ENCODE measurements around the gene ATXN1.
"Not testable (repeated sequence)": the region's sequence is repeated elsewhere in the genome, so short reads cannot be mapped to it uniquely, and the experiment has no call there.

The ATXN1 gene

DNA sequence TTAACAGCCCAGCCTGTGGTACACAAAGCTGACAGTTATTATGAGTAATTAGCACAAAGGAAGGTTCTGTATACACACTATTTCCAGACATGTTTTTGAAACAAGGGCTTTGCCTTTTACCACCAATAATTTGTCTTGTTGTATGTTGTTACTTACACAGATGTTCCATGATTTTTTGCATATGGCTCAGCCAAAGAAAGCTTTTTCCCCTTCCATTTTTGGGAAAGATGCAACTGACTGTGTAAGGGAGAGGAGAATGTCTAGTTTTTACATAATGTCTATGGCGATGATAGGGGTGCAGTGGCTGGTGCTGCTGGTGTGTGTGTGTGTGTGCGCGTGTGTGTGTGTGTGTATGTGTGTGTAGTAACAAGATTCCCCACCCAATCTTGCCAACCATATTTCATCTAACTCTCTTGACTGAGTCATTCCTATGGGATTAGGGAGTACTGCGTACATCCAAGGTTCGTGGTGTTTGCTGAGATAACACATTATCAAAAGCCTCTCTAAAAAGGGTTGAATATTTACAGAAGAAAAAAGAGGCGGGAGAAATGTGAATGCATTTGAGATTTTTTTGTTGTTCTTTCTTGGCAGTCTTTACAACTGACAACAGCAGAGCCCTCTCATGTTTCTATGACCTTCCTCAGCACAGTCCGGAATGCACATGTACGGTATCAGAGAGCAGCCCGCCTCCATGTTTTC, 330.7 kb downstream of the ATXN1 start:
- DNase-seq: no peak

DNA sequence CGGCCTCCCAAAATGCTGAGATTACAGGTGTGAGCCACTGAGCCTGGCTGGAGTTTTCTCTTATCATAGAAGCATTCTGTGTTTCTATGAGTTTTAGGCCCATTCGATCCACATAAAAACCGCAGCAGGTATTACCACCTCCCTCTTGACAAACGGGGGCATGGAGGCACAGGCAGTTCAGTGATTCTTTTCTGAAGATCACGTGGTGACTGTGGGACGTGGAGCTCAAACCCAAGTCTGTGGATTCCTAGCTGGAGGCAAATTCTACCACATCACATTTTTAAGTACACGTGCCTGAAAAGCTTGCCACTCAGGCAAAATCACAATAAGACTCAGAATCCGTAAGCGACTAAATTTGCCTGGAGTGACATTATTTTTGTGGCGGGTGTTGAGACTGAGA, 331.6 kb downstream of the ATXN1 start:
- no peak for DNase-seq

DNA sequence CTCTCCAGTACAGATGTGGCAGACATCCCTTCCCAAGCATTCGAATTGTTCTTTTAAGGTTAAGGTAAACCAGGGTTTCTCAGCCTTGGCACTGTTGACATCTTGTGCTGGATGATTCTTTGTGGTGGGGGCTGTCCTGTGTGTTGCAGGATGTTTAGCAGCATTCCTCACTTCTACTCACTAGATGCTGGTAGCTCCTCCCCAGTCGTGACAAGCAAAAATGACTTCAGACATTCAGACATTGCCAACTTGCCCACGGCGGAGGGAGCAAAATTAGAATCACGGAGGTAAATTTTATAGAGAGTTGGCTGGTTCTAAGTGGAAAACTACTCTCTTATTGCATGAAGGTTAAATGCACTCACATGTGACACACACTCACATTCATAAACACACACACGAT, 334.1 kb downstream of the ATXN1 start:
- no peak for DNase-seq

DNA sequence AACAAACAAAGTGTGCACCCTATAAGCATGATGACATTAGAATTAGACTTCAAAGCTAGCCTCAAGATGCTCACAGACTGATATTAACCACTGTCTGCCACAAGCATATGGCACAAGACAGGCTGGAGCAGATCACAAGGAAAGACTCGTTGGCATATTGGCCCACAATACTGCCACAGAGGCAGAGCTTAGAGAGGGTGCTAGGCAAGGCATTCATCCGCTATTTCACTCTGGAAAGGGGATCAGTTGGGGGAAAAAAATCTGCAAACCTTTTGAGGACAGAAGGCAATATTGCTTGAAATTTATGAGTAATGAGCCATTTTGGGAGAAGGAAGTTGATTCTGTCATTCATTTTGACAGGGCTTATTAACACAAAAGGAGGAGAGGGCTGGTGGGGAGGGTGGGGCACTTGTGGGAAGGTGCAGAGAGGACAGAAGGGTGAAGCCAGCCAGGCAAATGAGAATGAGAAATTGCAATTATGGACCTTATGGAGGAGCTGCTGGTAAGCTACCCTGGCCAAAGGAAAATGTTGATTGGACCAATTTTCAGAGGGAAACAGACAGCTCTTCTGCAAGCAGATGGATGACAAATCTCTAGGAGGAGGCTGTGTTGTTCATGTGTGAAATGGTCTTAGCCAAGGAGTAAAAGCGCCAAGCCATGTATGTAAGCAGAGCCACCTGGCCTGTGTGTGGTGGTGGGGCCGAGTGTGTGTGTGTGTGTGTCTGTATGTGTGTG, 335.2 kb downstream of the ATXN1 start:
- DNase-seq: no peak

DNA sequence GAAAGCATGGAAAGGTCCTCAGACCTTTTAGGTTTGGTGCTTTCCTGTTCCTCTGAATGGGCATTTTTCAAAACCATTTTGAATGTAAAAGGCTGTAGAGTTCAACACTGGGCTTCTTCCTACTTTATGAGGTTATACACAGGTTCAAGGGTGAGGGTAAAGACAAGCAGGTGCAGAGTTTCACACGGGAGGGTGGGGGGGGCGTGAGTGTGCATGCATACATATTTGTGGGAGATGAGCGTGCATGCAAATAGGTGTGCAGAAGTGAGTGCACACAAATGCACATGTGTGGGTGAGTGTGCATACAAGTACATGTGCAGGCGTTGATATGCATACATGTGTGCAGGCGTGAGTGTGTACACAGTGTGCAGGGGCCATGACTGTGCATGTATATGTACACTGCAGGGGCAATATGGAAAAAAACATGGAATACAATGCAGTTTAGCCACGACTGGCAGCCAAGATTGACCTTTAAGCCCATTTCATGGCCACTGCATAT, 339.7 kb downstream of the ATXN1 start:
- peak; percentile 46 for DNase-seq

DNA sequence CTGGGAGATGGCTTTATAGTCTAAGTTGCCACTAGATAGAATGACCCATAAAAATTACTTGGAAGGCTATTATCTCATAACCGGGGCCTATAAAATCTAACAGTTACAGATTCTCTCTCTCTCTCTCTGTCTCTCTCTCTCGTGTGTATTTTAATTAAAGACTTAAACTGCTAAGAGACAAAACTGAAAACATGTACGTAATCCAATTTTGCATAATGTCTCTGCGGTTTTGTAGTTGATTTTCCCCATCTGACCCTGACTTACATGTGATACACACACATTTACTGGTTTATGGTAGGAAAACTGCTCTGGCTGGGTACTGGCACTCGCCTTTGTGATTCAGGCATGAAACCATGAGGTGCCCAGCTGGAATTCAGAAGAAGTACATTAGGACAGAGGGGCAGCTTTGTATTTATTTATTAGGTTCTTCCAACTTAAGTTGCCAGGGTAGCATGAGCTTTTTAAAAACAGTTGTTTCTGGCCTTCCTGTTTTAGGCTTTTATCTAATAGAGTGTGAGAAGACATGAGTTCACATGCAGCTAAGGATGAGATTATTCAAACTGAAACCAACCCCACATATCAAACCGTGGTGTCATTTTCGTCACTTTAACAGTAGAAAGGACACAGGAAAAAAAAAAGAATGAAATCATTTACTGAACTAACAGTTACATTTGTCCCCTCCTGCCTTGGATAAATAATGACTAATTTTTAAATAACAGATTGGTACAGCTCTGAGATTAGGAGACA, 340.4 kb downstream of the ATXN1 start:
- DNase-seq: peak; percentile 93

DNA sequence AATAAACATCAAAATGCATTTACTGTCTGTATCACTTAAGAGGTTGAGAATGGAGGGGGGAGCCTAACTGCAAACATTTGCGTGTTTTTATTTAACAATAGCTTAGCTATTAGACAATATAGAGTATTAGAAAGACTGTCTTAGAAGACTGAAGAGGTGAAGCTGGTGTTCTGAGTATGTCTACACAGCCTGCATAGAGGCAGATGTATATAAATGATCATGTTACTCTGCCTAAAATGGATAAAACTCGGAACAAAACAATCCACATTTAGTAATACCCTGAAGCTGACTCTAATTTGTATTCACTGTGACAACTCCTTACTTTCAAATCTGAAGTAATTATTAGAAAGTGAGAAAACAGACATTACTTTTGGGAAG, 340.9 kb downstream of the ATXN1 start:
- no peak for DNase-seq

DNA sequence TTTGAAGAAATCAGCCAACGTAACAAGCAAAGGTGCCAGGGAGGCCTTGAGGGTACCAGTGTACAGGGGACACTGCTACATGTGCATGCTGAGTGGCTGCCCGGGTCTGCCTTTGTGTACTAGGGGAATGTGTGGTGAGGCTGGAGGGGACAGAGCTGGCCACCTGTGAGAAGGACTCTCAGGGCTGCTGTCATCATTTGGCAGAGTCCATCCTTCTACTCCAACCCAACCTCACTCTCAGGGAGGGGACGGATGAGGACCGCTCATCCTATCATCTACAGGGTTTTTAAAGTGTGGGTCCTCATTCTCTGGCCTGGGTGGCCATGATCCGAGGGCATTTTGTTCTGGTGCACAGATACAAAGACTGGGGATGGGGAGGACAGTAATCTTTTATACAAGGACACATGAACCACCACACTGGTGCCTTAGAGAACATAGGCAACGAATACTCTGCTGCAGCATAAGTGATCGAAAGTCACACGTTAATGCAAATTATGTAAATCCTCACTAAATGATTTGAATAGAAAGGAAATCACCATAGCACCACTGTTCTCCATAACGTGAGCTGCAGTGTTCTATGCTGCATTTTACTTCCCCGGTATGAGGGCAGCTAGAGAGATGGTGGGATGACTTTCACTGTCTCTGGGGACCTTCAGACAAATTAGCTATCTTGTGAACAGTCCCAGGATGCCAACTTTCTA, 341.5 kb downstream of the ATXN1 start:
- peak; percentile 97 for DNase-seq

DNA sequence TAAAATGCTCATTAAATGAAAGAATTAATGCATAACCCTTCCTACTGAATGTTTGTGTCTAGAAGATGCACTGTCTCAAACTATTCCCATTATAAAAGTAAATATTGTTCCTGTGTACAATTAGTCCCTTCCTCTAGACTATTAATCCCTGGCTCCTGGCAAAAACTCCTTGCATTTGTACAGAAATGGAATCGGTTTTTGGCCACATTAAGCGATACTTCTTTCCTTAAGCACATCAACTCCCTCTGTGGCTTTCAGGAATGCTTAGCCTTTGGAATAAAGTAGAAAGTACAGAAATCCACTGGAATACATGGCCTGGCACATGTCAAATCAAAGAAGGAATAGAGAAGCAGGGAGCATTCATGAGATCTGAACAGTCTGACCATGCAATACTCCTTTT, 343.1 kb downstream of the ATXN1 start:
- no peak for DNase-seq

DNA sequence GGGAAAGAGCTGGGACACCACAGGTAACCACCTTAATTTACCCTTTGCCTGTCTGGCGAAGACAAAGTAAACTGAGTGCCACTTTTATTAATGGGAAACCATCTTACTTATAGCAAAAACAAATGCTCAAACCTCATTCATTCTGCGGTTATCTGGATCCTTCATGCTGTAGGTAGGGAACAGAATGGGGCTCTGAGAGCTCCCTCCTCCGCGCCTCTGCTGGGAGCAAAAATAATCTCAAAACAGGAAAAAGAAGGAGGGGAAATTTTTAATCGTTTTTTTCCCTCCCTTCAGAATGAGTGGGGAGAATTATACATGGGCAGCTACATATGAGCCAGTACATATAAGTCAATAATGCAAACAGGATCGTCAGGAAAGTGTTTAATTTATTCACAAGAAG, 345.6 kb downstream of the ATXN1 start:
- DNase-seq: no peak

DNA sequence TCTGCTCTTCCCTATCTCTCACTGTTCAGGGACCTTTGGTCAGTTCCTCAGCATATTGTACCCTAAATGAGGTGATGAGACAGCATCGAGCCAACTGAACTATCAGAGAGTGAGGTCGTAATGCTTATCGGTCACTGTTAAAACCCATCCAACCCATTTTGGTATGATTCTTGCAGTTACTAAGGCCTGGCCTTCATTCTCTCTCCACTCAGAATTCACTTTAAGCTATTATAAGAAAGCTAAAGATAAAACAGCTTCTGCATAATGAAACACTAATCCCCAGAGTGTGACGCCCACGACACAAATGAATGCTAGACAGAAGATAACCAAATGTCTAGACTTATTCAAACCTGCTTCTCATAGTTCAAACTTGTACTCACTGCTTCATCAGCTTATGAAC, 347.1 kb downstream of the ATXN1 start:
- DNase-seq: no peak

DNA sequence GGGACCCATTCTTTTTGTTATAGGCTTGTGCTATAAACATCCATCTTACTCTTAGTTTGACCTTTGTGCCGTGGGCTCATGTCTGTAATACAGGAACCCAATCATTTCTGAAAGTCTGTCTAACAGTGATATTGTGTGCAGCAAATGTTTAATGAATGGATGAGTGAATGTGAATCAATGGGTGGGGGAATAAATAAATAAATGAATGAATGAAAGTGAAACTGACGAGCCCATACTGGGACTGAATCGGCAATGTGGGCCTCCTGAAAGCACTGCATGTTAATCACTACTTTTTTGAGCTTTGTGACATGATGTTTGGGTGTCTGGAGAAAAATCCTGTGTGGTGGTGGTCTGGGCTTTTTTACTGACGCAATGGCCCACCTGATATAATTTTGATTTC, 347.9 kb downstream of the ATXN1 start:
- DNase-seq: no peak

DNA sequence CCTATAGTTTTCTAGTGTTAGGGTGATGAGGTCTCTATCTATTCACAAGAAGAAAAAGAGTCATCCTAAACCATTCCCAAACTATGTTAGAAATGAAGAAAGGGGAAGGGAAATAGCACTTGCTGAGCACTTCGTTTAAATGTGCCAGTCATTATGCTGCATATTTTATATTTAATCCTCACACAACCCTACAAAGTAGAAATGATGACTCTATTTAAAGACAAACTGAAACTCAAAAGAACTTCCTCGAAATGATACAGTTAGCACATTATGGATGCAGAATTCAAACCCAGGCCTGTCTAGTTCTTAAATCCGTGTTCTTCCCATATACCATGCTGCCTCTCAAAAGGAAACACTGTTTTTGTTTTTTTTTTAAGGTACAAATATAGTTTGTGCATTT, 348.3 kb downstream of the ATXN1 start:
- DNase-seq: no peak

DNA sequence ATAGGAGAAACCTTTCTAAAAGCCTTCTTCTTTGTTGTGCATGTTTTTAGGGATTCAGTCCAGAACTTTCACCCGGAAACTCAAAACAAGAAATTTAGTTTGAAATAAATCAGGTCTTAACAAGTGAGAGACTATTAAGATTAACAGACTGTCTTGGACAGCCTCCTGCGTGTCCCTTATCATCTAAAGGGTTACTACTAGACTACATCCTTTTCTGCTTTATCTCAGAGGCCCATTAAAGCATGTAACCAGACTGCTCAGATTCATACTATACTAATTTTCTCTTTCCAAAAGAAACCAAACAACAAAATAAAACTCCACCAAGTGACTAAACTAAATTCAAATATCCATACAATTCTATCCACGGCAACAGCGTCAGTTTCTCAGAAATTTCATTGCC, 349.1 kb downstream of the ATXN1 start:
- no peak for DNase-seq

DNA sequence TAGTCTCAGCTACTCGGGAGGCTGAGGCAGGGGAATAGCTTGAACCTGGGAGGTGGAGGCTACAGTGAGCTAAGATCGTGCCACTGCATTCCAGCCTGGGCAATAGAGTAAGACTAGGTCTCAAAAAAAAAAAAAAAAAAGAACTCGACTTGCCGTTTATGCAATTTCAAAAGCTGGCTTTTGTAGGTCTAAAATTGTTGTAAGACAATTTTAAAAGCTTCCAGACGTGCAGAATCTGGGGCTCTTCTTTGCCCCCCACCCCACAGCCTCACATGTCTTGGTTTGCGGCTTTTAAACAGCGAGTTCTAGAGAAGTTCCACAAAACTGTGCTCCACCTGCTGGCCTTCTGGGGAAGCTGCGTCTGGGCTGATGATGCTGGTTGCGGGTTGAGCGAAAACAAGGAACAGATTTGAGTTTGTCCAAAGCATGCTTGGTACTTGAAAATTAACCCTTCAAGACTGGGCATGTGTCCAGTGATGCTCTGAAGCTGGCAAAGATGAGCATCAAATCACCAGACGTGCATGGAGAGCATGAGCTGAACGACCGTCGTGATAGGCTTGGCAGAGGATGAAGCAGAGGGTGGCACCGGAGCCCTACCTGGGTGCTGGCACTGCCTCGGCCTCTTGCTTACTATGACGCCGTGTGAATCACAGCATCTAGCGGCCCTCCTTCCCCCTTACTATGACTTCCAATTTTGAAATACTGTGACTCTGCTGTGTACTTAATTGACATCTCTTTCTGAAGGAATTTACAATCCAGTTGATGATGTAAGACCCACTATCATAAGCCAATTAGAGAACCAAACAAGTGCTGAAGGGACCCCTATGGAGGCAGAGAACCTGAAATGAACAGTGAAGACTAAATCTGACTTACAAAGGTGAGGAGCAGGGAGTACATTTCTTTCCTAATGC, 351.5 kb downstream of the ATXN1 start:
- peak; percentile 6 for DNase-seq

DNA sequence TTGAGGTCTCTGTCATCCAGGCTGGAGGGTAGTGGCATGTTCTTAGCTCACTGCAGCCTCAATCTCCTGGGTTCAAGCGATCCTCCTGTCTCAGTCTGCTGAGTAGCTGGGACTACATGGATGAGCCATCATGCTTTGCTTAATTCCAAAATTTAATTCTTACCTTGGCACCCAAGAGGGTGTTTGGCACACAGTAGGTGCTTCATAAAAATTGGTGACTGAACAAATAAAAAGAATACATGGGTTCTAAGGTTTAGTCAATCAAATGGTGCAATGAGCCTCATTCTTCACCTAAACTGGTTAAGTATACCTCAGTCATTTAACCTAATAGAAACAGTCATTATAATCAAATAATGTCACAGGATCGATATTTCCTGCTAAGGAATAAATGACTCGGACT, 352.5 kb downstream of the ATXN1 start:
- DNase-seq: no peak

DNA sequence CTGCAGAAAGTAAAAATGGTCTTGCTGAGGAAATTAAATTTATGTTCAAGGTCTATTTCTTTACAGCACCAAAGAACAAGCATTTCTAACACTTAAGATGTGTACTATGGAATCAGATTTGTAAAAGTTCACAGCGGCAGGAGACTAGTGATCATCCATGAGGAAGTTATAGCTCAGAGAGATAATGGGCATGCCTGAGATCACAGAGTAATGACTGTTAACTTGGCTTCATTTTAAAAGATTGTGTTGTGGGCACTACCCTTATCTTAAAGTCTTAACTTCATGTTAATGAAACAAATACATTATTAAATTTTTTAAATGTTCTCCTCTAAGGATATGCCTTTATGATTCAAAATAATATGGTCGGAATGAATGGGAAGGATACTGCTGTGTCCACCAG, 354.3 kb downstream of the ATXN1 start:
- no peak for DNase-seq

DNA sequence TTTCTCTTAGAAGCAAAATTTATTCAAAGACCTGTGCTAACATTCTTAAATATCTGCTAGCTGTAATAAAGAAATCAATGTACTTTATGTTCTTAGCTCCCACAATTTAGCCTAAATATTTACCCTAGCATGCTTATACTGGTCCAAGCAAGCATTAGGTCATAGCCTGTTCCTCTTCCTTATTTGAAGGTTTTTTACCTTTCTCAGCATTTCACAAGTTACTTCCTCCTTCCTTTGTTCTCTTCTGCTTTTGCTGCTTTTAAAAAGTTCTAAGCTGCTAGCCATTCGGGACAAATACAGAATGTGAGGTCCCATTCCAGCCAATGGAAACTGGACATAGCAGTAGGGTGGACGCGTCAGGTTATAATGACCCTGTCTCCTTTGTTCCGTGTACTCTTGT, 354.7 kb downstream of the ATXN1 start:
- DNase-seq: not testable (repeated sequence)

DNA sequence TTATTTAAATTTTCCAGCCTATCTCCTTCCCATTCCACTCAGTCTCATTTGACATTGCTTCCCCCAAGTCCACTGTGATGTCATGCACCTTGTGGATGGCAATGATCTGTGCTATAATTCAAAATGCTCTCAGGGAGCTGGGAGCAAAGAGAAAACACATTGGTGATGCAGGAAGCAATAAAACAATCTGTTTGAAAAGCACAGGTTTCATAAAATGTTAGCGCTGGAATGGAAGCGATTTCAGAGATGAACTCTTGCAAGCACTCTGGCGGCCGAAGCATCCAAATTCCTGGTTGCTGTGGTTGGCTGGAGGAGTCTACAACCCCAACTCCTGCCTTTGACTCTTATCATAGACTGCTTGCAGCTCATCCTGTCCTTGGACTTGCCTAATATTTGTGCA, 355.9 kb downstream of the ATXN1 start:
- DNase-seq: no peak

DNA sequence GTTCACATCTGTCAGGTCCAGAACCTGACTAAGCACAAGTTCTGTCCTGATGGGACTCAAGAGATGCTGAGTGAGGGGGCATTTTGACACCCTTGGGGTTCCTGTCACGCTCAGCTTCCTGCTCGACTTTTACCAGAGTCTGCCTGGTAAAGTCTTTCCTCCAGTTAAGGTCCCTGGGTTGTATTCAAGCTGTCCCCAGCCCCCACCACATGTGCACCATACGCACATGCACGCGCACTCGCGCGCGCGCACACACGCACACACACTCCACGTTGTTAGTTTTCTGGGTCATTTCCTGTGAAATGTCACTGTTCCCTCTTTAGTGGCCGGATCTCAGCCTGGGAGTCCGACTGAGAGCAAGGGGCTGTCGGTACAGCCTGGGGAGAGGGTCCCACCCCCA, 356.8 kb downstream of the ATXN1 start:
- DNase-seq: no peak

DNA sequence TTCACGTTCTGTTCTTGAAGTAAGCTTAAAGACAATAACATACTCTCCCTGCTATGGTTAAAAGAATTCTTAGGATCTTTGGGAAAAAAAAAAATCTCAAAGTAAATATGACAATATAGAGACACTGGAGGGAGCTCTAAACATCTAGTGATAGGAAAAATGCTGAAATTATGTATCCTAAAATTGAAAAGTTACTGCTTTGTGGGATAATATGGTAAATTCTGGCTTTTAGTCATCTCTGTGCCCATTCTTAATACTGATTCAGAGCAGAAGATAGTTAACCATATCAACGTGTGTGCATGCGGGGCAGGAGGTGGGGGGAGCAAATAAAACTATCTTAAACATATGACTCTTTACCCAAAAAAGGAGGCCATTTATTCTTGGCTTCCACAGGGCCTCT, 357.4 kb downstream of the ATXN1 start:
- no peak for DNase-seq

DNA sequence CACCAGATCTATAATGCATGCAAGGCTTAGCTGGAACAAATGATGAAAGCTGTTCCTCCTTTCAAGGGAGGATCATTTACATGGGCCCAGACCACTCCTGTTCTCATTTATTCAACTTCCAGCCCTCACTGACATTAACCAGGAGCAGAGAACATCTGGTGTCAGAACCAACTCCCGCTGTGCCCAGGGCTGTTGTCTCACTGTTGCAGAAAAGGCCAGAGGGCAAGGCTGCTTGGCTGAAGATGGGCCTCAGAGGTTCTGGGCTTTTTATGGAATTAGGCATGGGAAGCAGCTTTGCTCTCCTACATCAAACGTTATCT, 358.7 kb downstream of the ATXN1 start:
- no peak for DNase-seq
